ENCODE measurements around the gene HLA-DRB5. TPM values are rescaled to one million over a fixed set of nuclear protein-coding genes. Genes with fewer than 3 reads are reported as not detected.
"Not testable (repeated sequence)": the region's sequence is repeated elsewhere in the genome, so short reads cannot be mapped to it uniquely, and the experiment has no call there.

Gene HLA-DRB5
- total RNA-seq, 1 donor from 2014 or later = 14.6 TPM

GRCh38 chr6:32558426-32559057 lies 28.5 kb upstream of the HLA-DRB5 start:
- Histone ChIP-seq H3K9ac (ENCODE audit: low read depth in 1 of 3, low read length in 3 of 3) (no peak overlapping the region), H3K27me3 (ENCODE audit: control insufficient read depth in 3 of 3, insufficient read depth in 3 of 3, low read length in 3 of 3) (peaks cover 0 to 12% (median 0%) of the 10 kb centered on the region in 3 donors), H3K9me3 (ENCODE audit: control insufficient read depth in 3 of 3, low read length in 3 of 3) (no peaks in the 10 kb centered on the region), H3K27ac (ENCODE audit: low read depth, low read length) (no peak overlapping the region), H3K4me1 (ENCODE audit: control insufficient read depth in 3 of 3, insufficient read depth in 3 of 3, low read length in 3 of 3) (no peaks in the 10 kb centered on the region), H3K4me3 (ENCODE audit: low read length in 3 of 3) (no peak overlapping the region), H3K36me3 (ENCODE audit: control insufficient read depth in 3 of 3, insufficient read depth in 3 of 3, low read length in 3 of 3) (no peaks in the 10 kb centered on the region)

- Histone ChIP-seq H3K27me3 (ENCODE audit: control insufficient read depth in 3 of 3, insufficient read depth in 3 of 3, low read length in 3 of 3) (peaks cover 0 to 4% (median 0%) of the 10 kb centered on the region in 3 donors), H3K4me3 (ENCODE audit: low read length in 3 of 3) (no peak overlapping the region), H3K9ac (ENCODE audit: low read depth in 1 of 3, low read length in 3 of 3) (no peak overlapping the region), H3K4me1 (ENCODE audit: control insufficient read depth in 3 of 3, insufficient read depth in 3 of 3, low read length in 3 of 3) (no peaks in the 10 kb centered on the region), H3K9me3 (ENCODE audit: control insufficient read depth in 3 of 3, low read length in 3 of 3) (no peaks in the 10 kb centered on the region), H3K36me3 (ENCODE audit: control insufficient read depth in 3 of 3, insufficient read depth in 3 of 3, low read length in 3 of 3) (no peaks in the 10 kb centered on the region), H3K27ac (ENCODE audit: low read depth, low read length) (no peak overlapping the region)
Observed at GRCh38 chr6:32554116-32554965, 24.3 kb upstream of the HLA-DRB5 start.

- Histone ChIP-seq H3K36me3 (ENCODE audit: control insufficient read depth in 3 of 3, insufficient read depth in 3 of 3, low read length in 3 of 3) (no peaks in the 10 kb centered on the region), H3K9me3 (ENCODE audit: control insufficient read depth in 3 of 3, low read length in 3 of 3) (no peaks in the 10 kb centered on the region), H3K9ac (ENCODE audit: low read depth in 1 of 3, low read length in 3 of 3) (no peak overlapping the region), H3K4me3 (ENCODE audit: low read length in 3 of 3) (no peak overlapping the region), H3K27me3 (ENCODE audit: control insufficient read depth in 3 of 3, insufficient read depth in 3 of 3, low read length in 3 of 3) (peaks cover 0 to 4% (median 0%) of the 10 kb centered on the region in 3 donors), H3K27ac (ENCODE audit: low read depth, low read length) (no peak overlapping the region), H3K4me1 (ENCODE audit: control insufficient read depth in 3 of 3, insufficient read depth in 3 of 3, low read length in 3 of 3) (no peaks in the 10 kb centered on the region)
Observed at GRCh38 chr6:32553037-32553742, 23.1 kb upstream of the HLA-DRB5 start.

- H3K9me3 ChIP-seq (ENCODE audit: control insufficient read depth in 3 of 3, low read length in 3 of 3) = no peaks in the 10 kb centered on the region
- no peak overlapping the region for H3K9ac ChIP-seq (ENCODE audit: low read depth in 1 of 3, low read length in 3 of 3)
- H3K27ac ChIP-seq (ENCODE audit: low read depth, low read length) = no peak overlapping the region
- peaks cover 0 to 4% (median 0%) of the 10 kb centered on the region in 3 donors for H3K27me3 ChIP-seq (ENCODE audit: control insufficient read depth in 3 of 3, insufficient read depth in 3 of 3, low read length in 3 of 3)
- no peaks in the 10 kb centered on the region for H3K36me3 ChIP-seq (ENCODE audit: control insufficient read depth in 3 of 3, insufficient read depth in 3 of 3, low read length in 3 of 3)
- no peaks in the 10 kb centered on the region for H3K4me1 ChIP-seq (ENCODE audit: control insufficient read depth in 3 of 3, insufficient read depth in 3 of 3, low read length in 3 of 3)
- H3K4me3 ChIP-seq (ENCODE audit: low read length in 3 of 3) = no peak overlapping the region
Observed at GRCh38 chr6:32551410-32551809, 21.3 kb upstream of the HLA-DRB5 start.

GRCh38 chr6:32539839-32540238 lies 9.8 kb upstream of the HLA-DRB5 start:
- no peak overlapping the region for H3K4me3 ChIP-seq (ENCODE audit: low read length in 3 of 3)
- no peak overlapping the region for H3K27ac ChIP-seq (ENCODE audit: low read depth, low read length)
- H3K9ac ChIP-seq (ENCODE audit: low read depth in 1 of 3, low read length in 3 of 3) = no peak overlapping the region
- H3K9me3 ChIP-seq (ENCODE audit: control insufficient read depth in 3 of 3, low read length in 3 of 3) = peaks cover 0 to 6% (median 0%) of the 10 kb centered on the region in 3 donors
- H3K36me3 ChIP-seq (ENCODE audit: control insufficient read depth in 3 of 3, insufficient read depth in 3 of 3, low read length in 3 of 3) = no peaks in the 10 kb centered on the region
- no peaks in the 10 kb centered on the region for H3K27me3 ChIP-seq (ENCODE audit: control insufficient read depth in 3 of 3, insufficient read depth in 3 of 3, low read length in 3 of 3)
- H3K4me1 ChIP-seq (ENCODE audit: control insufficient read depth in 3 of 3, insufficient read depth in 3 of 3, low read length in 3 of 3) = no peaks in the 10 kb centered on the region

- not testable (repeated sequence) for H3K36me3 ChIP-seq (ENCODE audit: control insufficient read depth in 3 of 3, insufficient read depth in 3 of 3, low read length in 3 of 3); H3K27me3 ChIP-seq (ENCODE audit: control insufficient read depth in 3 of 3, insufficient read depth in 3 of 3, low read length in 3 of 3); H3K4me3 ChIP-seq (ENCODE audit: low read length in 3 of 3); H3K4me1 ChIP-seq (ENCODE audit: control insufficient read depth in 3 of 3, insufficient read depth in 3 of 3, low read length in 3 of 3); H3K9ac ChIP-seq (ENCODE audit: low read depth in 1 of 3, low read length in 3 of 3); H3K9me3 ChIP-seq (ENCODE audit: control insufficient read depth in 3 of 3, low read length in 3 of 3); H3K27ac ChIP-seq (ENCODE audit: low read depth, low read length)
Observed at GRCh38 chr6:32530431-32530793, 325 bp upstream of the HLA-DRB5 start.

- Histone ChIP-seq H3K4me1 (ENCODE audit: control insufficient read depth in 3 of 3, insufficient read depth in 3 of 3, low read length in 3 of 3) (peaks cover 0 to 4% (median 0%) of the 10 kb centered on the region in 3 donors), H3K9me3 (ENCODE audit: control insufficient read depth in 3 of 3, low read length in 3 of 3) (no peaks in the 10 kb centered on the region), H3K36me3 (ENCODE audit: control insufficient read depth in 3 of 3, insufficient read depth in 3 of 3, low read length in 3 of 3) (no peaks in the 10 kb centered on the region), H3K27ac (ENCODE audit: low read depth, low read length) (no peak overlapping the region), H3K27me3 (ENCODE audit: control insufficient read depth in 3 of 3, insufficient read depth in 3 of 3, low read length in 3 of 3) (peaks cover 0 to 14% (median 0%) of the 10 kb centered on the region in 3 donors), H3K9ac (ENCODE audit: low read depth in 1 of 3, low read length in 3 of 3) (no peak overlapping the region), H3K4me3 (ENCODE audit: low read length in 3 of 3) (peak overlapping the region in 1 of 3 donors; percentile 30)
Observed at GRCh38 chr6:32522302-32523047, 7.6 kb downstream of the HLA-DRB5 start.

GRCh38 chr6:32519910-32520258 lies 10.2 kb downstream of the HLA-DRB5 start:
- H3K27ac ChIP-seq (ENCODE audit: low read depth, low read length) = no peak overlapping the region
- no peak overlapping the region for H3K4me3 ChIP-seq (ENCODE audit: low read length in 3 of 3)

GRCh38 chr6:32519118-32519909 lies 10.8 kb downstream of the HLA-DRB5 start:
- Histone ChIP-seq H3K9me3 (ENCODE audit: control insufficient read depth in 3 of 3, low read length in 3 of 3) (no peaks in the 10 kb centered on the region), H3K27ac (ENCODE audit: low read depth, low read length) (no peak overlapping the region), H3K36me3 (ENCODE audit: control insufficient read depth in 3 of 3, insufficient read depth in 3 of 3, low read length in 3 of 3) (no peaks in the 10 kb centered on the region), H3K4me1 (ENCODE audit: control insufficient read depth in 3 of 3, insufficient read depth in 3 of 3, low read length in 3 of 3) (peaks cover 0 to 4% (median 0%) of the 10 kb centered on the region in 3 donors), H3K9ac (ENCODE audit: low read depth in 1 of 3, low read length in 3 of 3) (no peak overlapping the region), H3K4me3 (ENCODE audit: low read length in 3 of 3) (no peak overlapping the region), H3K27me3 (ENCODE audit: control insufficient read depth in 3 of 3, insufficient read depth in 3 of 3, low read length in 3 of 3) (peaks cover 0 to 10% (median 0%) of the 10 kb centered on the region in 3 donors)

More at GRCh38 chr6:32519910-32520258, 10.2 kb downstream of the HLA-DRB5 start:
- H3K9me3 ChIP-seq (ENCODE audit: control insufficient read depth in 3 of 3, low read length in 3 of 3) = no peaks in the 10 kb centered on the region
- no peak overlapping the region for H3K9ac ChIP-seq (ENCODE audit: low read depth in 1 of 3, low read length in 3 of 3)
- H3K27me3 ChIP-seq (ENCODE audit: control insufficient read depth in 3 of 3, insufficient read depth in 3 of 3, low read length in 3 of 3) = peaks cover 0 to 14% (median 0%) of the 10 kb centered on the region in 3 donors
- peaks cover 0 to 4% (median 0%) of the 10 kb centered on the region in 3 donors for H3K4me1 ChIP-seq (ENCODE audit: control insufficient read depth in 3 of 3, insufficient read depth in 3 of 3, low read length in 3 of 3)
- H3K36me3 ChIP-seq (ENCODE audit: control insufficient read depth in 3 of 3, insufficient read depth in 3 of 3, low read length in 3 of 3) = no peaks in the 10 kb centered on the region
